ENCODE data around the gene DLG3. TPM values are rescaled to one million over a fixed set of nuclear protein-coding genes. Genes with fewer than 3 reads are reported as not detected.

DLG3 gene
- total RNA-seq, 4 donors from 2014 or later, result 5.0 to 14.5 (median 10.4) TPM

DNA sequence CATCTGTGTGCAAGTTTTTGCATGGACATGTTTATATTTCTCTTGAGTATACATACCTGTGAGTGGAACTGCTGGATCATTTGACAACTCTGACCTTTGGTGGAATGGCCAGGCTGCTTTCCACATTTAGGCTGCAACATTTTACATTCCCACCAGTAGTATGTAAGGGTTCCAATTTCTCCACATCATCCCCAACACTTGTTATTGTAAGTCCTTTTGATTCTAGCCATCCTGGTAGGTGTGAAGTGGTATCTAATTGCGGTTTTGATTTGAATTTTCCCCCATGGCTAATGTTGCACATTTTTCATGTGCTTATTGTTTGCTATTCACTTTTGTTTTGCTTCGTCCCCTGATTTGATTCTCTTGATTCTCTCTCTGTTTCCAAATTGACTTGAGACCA, 16.4 kb downstream of the DLG3 start:
- TF ChIP-seq EP300 (IDR thresholded peaks at IDR 0.05) (no peak), POLR2A (IDR thresholded peaks at IDR 0.05) (no peak)
- TF ChIP-seq, protein P1, sequence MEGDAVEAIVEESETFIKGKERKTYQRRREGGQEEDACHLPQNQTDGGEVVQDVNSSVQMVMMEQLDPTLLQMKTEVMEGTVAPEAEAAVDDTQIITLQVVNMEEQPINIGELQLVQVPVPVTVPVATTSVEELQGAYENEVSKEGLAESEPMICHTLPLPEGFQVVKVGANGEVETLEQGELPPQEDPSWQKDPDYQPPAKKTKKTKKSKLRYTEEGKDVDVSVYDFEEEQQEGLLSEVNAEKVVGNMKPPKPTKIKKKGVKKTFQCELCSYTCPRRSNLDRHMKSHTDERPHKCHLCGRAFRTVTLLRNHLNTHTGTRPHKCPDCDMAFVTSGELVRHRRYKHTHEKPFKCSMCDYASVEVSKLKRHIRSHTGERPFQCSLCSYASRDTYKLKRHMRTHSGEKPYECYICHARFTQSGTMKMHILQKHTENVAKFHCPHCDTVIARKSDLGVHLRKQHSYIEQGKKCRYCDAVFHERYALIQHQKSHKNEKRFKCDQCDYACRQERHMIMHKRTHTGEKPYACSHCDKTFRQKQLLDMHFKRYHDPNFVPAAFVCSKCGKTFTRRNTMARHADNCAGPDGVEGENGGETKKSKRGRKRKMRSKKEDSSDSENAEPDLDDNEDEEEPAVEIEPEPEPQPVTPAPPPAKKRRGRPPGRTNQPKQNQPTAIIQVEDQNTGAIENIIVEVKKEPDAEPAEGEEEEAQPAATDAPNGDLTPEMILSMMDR (IDR thresholded peaks at IDR 0.05), result no peak
- no peak for DNase-seq (ENCODE audit: low spot score in 2 of 2)
- WGBS, 2 donors, result 80 to 100% methylated on average over 2 of the region's 2 CpGs

DNA sequence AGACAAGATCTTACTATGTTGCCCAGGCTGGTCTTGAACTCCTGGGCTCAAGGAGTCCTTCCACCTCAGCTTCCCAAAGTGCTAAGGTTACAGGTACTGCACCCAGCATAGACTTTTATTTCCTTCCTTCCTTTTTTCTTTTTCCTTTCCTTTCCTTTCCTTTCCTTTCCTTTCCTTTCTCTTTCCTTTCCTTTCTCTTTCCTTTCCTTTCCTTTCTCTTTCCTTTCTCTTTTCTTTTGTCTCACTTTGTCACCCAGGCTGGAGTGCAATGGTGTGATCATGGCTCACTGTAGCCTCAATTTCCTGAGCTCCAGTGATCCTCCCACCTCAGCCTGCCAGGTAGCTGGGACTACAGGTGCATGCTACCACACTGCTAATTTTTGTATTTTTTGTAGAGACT, 19.4 kb downstream of the DLG3 start:
- Histone ChIP-seq H3K36me3 (no peaks in the 10 kb centered on the region), H3K27me3 (no peaks in the 10 kb centered on the region), H3K9me3 (no peaks in the 10 kb centered on the region), H3K4me3 (no peak overlapping the region), H3K4me1 (no peaks in the 10 kb centered on the region), H3K27ac (no peak overlapping the region)
- no peak for DNase-seq (ENCODE audit: low spot score in 2 of 2)
- TF ChIP-seq, protein P1 (IDR thresholded peaks at IDR 0.05), result no peak
- TF ChIP-seq EP300 (IDR thresholded peaks at IDR 0.05), result no peak
- TF ChIP-seq POLR2A (IDR thresholded peaks at IDR 0.05), result no peak

More for the DNA sequence above, 16.4 kb downstream of the DLG3 start:
- H3K4me3 ChIP-seq, result no peak overlapping the region
- H3K4me1 ChIP-seq, result no peaks in the 10 kb centered on the region
- H3K27me3 ChIP-seq, result no peaks in the 10 kb centered on the region
- no peak overlapping the region for H3K27ac ChIP-seq
- H3K36me3 ChIP-seq, result no peaks in the 10 kb centered on the region
- no peaks in the 10 kb centered on the region for H3K9me3 ChIP-seq

DNA sequence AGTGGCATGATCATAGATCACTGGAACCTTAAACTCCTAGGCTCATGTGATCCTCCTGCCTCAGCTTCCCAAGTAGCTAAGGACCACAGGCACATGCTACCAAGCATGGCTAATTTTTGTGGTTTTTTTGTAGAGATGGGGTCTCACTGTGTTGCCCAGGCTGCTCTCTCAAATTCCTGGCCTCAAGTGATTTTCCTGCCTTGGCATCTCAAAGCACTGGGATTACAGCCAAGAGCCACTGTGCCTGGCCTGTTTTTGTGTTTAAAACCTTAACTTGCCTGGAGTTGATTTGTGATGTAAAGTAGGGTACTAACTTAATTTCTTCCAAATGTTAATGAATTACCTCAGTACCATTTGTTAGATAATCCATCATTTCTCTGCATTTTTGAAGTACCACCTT, 22.3 kb downstream of the DLG3 start:
- Histone ChIP-seq H3K27ac (no peak overlapping the region), H3K36me3 (no peaks in the 10 kb centered on the region), H3K27me3 (no peaks in the 10 kb centered on the region), H3K4me1 (no peaks in the 10 kb centered on the region), H3K9me3 (no peaks in the 10 kb centered on the region), H3K4me3 (no peak overlapping the region)
- DNase-seq (ENCODE audit: low spot score in 2 of 2), result no peak
- no peak for TF ChIP-seq EP300 (IDR thresholded peaks at IDR 0.05)
- no peak for TF ChIP-seq POLR2A (IDR thresholded peaks at IDR 0.05)
- TF ChIP-seq, protein P1 (IDR thresholded peaks at IDR 0.05), result no peak

DNA sequence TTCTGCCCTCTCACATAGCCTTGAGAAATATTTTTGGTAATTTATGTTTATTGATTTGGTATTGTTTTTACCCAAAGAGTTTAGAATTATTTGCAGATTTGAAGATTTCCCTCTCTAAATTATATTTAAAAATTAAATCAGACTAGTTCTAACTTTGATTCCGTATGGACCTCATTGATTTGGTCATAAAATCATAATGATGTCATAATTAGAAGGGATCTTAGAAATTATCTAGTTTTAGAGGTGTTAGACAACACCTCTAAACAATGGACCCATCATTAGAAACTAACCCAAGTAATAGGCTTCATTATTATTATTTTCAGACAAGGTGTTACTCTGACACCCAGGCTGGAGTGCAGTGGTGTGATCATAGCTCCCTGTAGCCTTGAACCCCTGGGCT, 24.1 kb downstream of the DLG3 start:
- no peak for DNase-seq (ENCODE audit: low spot score in 2 of 2)
- WGBS, 2 donors, result 77 to 100% methylated on average over 1 of the region's 1 CpG
- Histone ChIP-seq H3K9me3 (no peaks in the 10 kb centered on the region), H3K36me3 (no peaks in the 10 kb centered on the region), H3K27ac (no peak overlapping the region), H3K4me3 (no peak overlapping the region), H3K27me3 (no peaks in the 10 kb centered on the region), H3K4me1 (no peaks in the 10 kb centered on the region)
- TF ChIP-seq, protein P1 (IDR thresholded peaks at IDR 0.05), result no peak
- TF ChIP-seq EP300 (IDR thresholded peaks at IDR 0.05) (no peak), POLR2A (IDR thresholded peaks at IDR 0.05) (no peak)

DNA sequence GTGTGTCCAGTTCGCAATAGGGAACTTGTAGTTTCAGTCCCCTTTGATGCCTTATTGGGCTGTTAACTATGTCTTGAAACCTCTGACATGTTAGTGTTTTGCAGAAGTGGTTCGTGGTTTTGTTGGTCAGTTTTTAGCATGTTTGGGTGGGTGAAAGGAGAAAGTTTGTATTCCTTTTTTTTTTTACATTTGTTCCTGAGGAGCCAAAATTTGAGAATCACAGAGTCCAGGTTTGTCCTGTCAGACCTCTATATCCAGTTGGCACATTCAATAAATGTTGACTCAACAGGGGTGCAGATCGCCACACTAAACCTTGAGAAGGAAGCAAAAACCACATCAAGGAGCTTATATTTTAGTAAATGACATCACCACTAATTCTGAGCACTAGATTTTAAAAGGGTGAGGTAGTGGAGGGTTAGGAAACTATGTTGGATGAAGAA, 26.2 kb downstream of the DLG3 start:
- no peak for TF ChIP-seq POLR2A (IDR thresholded peaks at IDR 0.05)
- TF ChIP-seq EP300 (IDR thresholded peaks at IDR 0.05), result no peak
- TF ChIP-seq, protein P1 (IDR thresholded peaks at IDR 0.05), result no peak
- Histone ChIP-seq H3K4me3 (no peak overlapping the region), H3K9me3 (no peaks in the 10 kb centered on the region), H3K4me1 (no peaks in the 10 kb centered on the region), H3K27me3 (no peaks in the 10 kb centered on the region), H3K36me3 (no peaks in the 10 kb centered on the region), H3K27ac (no peak overlapping the region)
- 77 to 85% methylated on average over 3 of the region's 3 CpGs for WGBS, 2 donors
- no peak for DNase-seq (ENCODE audit: low spot score in 2 of 2)

Measured in tibial nerve (tissue), 4 donors.